Esophagus muscularis mucosa (tissue), 4 donors: ENCODE measurements around the gene LRRC4C. TPM values are rescaled to one million over a fixed set of nuclear protein-coding genes. Genes with fewer than 3 reads are reported as not detected.

ENCODE experiments used
- DNase-seq: peaks from one replicate; pipeline ENCODE4 v3.0.0-alpha.2; 2017; ENCODE audit errors: extremely low spot score
- H3K27ac ChIP-seq, 4 donors: fragments of 200-600 bp; sonication (generic); replicated peaks in 1 of 4; 1 replicate in 3 of 4; 2 replicates in 1 of 4; pipeline ENCODE4 v1.5.1; 2016 to 2019; ENCODE audit warnings: mild to moderate bottlenecking in 1 of 4
- H3K27me3 ChIP-seq, 4 donors: fragments of 200-600 bp; sonication (generic); one replicate each; pipeline versions ENCODE4 v1.5.1 to v1.6.0; 2016 to 2019
- H3K36me3 ChIP-seq, 4 donors: fragments of 200-600 bp; sonication (generic); one replicate each; pipeline ENCODE4 v1.5.1; 2016 to 2019
- H3K4me1 ChIP-seq, 4 donors: fragments of 200-600 bp; sonication (generic); one replicate each; pipeline ENCODE4 v1.5.1; 2016 to 2019
- H3K4me3 ChIP-seq, 4 donors: fragments of 200-600 bp; sonication (generic); 1 replicate in 2 of 4; 2 replicates in 2 of 4; pipeline ENCODE4 v1.5.1; 2016 to 2019; ENCODE audit warnings: mild to moderate bottlenecking in 4 of 4, moderate library complexity in 1 of 4
- H3K9me3 ChIP-seq, 4 donors: fragments of 200-600 bp; sonication (generic); 1 replicate in 3 of 4; 2 replicates in 1 of 4; pipeline ENCODE4 v1.5.1; 2016 to 2019
- CTCF ChIP-seq, 3 experiments: fragments of 200-600 bp in 2 of 3; fragments of 450-650 bp in 1 of 3; sonication (generic) in 2 of 3; IDR thresholded peaks; one replicate each; pipeline ENCODE4 v1.5.1; 2017 to 2019; ENCODE audit warnings: antibody characterized with exemption in 3 of 3, mild to moderate bottlenecking in 2 of 3, moderate library complexity in 1 of 3
- EP300 ChIP-seq: sonication (generic); formaldehyde crosslinking; IDR thresholded peaks from one replicate; pipeline ENCODE4 v1.6.1; 2017; ENCODE audit warnings: antibody characterized with exemption
- POLR2A ChIP-seq: fragments of 450-650 bp; IDR thresholded peaks from one replicate; pipeline ENCODE4 v1.6.1; 2017; ENCODE audit warnings: antibody characterized with exemption, moderate library complexity, mild to moderate bottlenecking, low read depth
- POLR2AphosphoS5 ChIP-seq, 2 donors: sonication (generic); formaldehyde crosslinking; IDR thresholded peaks; one replicate each; pipeline ENCODE4 v1.6.1; 2017; ENCODE audit warnings: antibody characterized with exemption in 2 of 2
- WGBS: methylation state at CpG from one replicate; pipeline ENCODE4 v1.1.5; 2018; 5-methylcytosine and 5-hydroxymethylcytosine counted together
- intact Hi-C: fragments of 100-400 bp; cut with DNase I; formaldehyde crosslinking; loops from one replicate; pipeline ENCODE4 v1.15.1; 2023
- total RNA-seq, 4 donors: library from RNA; depleted of rRNA; stranded (reverse); fragments of >200 nt; gene quantifications; one replicate each; pipeline versions ENCODE4 v1.1.0 to v1.2.1, GENCODE V29; 2016

LRRC4C gene
- total RNA-seq, 4 donors from 2014 or later, result 1.2 to 4.0 (median 2.2) TPM

- WGBS, result 68% methylated on average over 3 of the region's 3 CpGs
- intact Hi-C loops, result no loop called here
- no peaks in the 10 kb centered on the region for H3K4me1 ChIP-seq
- no peaks in the 10 kb centered on the region for H3K36me3 ChIP-seq
- TF ChIP-seq POLR2A (no peak), EP300 (no peak), CTCF (IDR thresholded peaks at IDR 0.05) (no peak), POLR2AphosphoS5 (IDR thresholded peaks at IDR 0.05) (no peak)
- no peak overlapping the region for H3K4me3 ChIP-seq
- H3K9me3 ChIP-seq, result no peaks in the 10 kb centered on the region
- no peak overlapping the region for H3K27ac ChIP-seq
- H3K27me3 ChIP-seq, result no peaks in the 10 kb centered on the region
- no peak for DNase-seq
These were observed 1223.6 kb downstream of the LRRC4C start for GRCh38 chr11:40235841-40236240.

- intact Hi-C loops, result no loop called here
- no peak overlapping the region for H3K4me3 ChIP-seq
- no peaks in the 10 kb centered on the region for H3K9me3 ChIP-seq
- no peaks in the 10 kb centered on the region for H3K36me3 ChIP-seq
- TF ChIP-seq POLR2A (no peak), CTCF (IDR thresholded peaks at IDR 0.05) (no peak), EP300 (no peak)
- DNase-seq, result no peak
- H3K27ac ChIP-seq, result no peak overlapping the region
- WGBS, result 87% methylated on average over 2 of the region's 2 CpGs
- peaks cover 0 to 3% (median 0%) of the 10 kb centered on the region in 4 donors for H3K27me3 ChIP-seq
- no peaks in the 10 kb centered on the region for H3K4me1 ChIP-seq
These were observed 1228.6 kb downstream of the LRRC4C start for GRCh38 chr11:40230821-40231220.

- H3K4me1 ChIP-seq, result no peaks in the 10 kb centered on the region
- no peak overlapping the region for H3K27ac ChIP-seq
- no peak overlapping the region for H3K4me3 ChIP-seq
- no peak for DNase-seq
- 47% methylated on average over 3 of the region's 3 CpGs for WGBS
- TF ChIP-seq POLR2AphosphoS5 (IDR thresholded peaks at IDR 0.05), result no peak
- TF ChIP-seq CTCF (IDR thresholded peaks at IDR 0.05), result no peak
- no peak for TF ChIP-seq EP300
- TF ChIP-seq POLR2A, result no peak
- H3K27me3 ChIP-seq, result peaks cover 0 to 3% (median 0%) of the 10 kb centered on the region in 4 donors
- H3K36me3 ChIP-seq, result no peaks in the 10 kb centered on the region
- H3K9me3 ChIP-seq, result no peaks in the 10 kb centered on the region
- intact Hi-C loops, result no loop called here
These were observed 1230.8 kb downstream of the LRRC4C start for GRCh38 chr11:40228662-40229061.

GRCh38 chr11:40227730-40228129 is 1231.7 kb downstream of the LRRC4C start:
- Histone ChIP-seq H3K27ac (no peak overlapping the region), H3K9me3 (no peaks in the 10 kb centered on the region), H3K4me1 (no peaks in the 10 kb centered on the region), H3K36me3 (no peaks in the 10 kb centered on the region), H3K4me3 (no peak overlapping the region), H3K27me3 (peaks cover 0 to 3% (median 0%) of the 10 kb centered on the region in 4 donors)
- DNase-seq, result no peak
- intact Hi-C loops, result no loop called here
- TF ChIP-seq CTCF (IDR thresholded peaks at IDR 0.05) (no peak), POLR2A (no peak), EP300 (no peak), POLR2AphosphoS5 (IDR thresholded peaks at IDR 0.05) (no peak)

- WGBS, result 39% methylated on average over 2 of the region's 2 CpGs
- H3K9me3 ChIP-seq, result no peaks in the 10 kb centered on the region
- H3K27ac ChIP-seq, result no peak overlapping the region
- no peak overlapping the region for H3K4me3 ChIP-seq
- peaks cover 0 to 3% (median 0%) of the 10 kb centered on the region in 4 donors for H3K27me3 ChIP-seq
- H3K4me1 ChIP-seq, result no peaks in the 10 kb centered on the region
- no peaks in the 10 kb centered on the region for H3K36me3 ChIP-seq
- TF ChIP-seq EP300 (no peak), POLR2A (no peak), POLR2AphosphoS5 (IDR thresholded peaks at IDR 0.05) (no peak)
- no peak for DNase-seq
- intact Hi-C loops, result no loop called here
These were observed 1232.8 kb downstream of the LRRC4C start for GRCh38 chr11:40226654-40227053.
